Upper lobe of left lung (tissue), 6 donors: Measurements from ENCODE around the gene RIPOR2. TPM values are rescaled to one million over a fixed set of nuclear protein-coding genes. Genes with fewer than 3 reads are reported as not detected.

Source experiments
- ATAC-seq, 2 donors: fragments of 200-7000 bp; cut with Tn5 transposase; one replicate each; pipeline ENCODE4 v1.9.1; 2022; ENCODE audit warnings: mild to moderate bottlenecking in 2 of 2, moderate library complexity in 2 of 2; ENCODE audit not compliant: low FRiP score in 2 of 2
- DNase-seq, 2 donors: peaks; one replicate each; pipeline ENCODE4 v3.0.0-alpha.2; 2019 to 2020
- H3K27ac ChIP-seq, 4 donors: fragments of 200-600 bp; sonication (generic); one replicate each; pipeline ENCODE4 v1.5.1; 2016 to 2019
- H3K27me3 ChIP-seq, 4 donors: fragments of 200-600 bp; sonication (generic); one replicate each; pipeline ENCODE4 v1.5.1; 2017 to 2019
- H3K36me3 ChIP-seq, 4 donors: fragments of 200-600 bp; sonication (generic); one replicate each; pipeline ENCODE4 v1.5.1; 2016 to 2019
- H3K4me1 ChIP-seq, 4 donors: fragments of 200-600 bp; sonication (generic); one replicate each; pipeline ENCODE4 v1.5.1; 2018 to 2019
- H3K4me3 ChIP-seq, 4 donors: fragments of 200-600 bp; sonication (generic); one replicate each; pipeline ENCODE4 v1.5.1; 2017 to 2019; ENCODE audit warnings: mild to moderate bottlenecking in 2 of 4, moderate library complexity in 1 of 4
- H3K9me3 ChIP-seq, 4 donors: fragments of 200-600 bp; sonication (generic); one replicate each; pipeline ENCODE4 v1.5.1; 2018 to 2019
- CTCF ChIP-seq, 6 experiments: fragments of 450-650 bp in 4 of 6; fragments of 200-600 bp in 2 of 6; sonication (generic) in 2 of 6; IDR thresholded peaks; one replicate each; pipeline ENCODE4 v1.5.1; 2016 to 2019; ENCODE audit warnings: antibody characterized with exemption in 6 of 6
- EP300 ChIP-seq, 4 donors: sonication (generic); formaldehyde crosslinking; IDR thresholded peaks; one replicate each; pipeline ENCODE4 v1.5.1; 2017; ENCODE audit warnings: antibody characterized with exemption in 4 of 4, control low read depth in 2 of 4
- POLR2A ChIP-seq, 4 donors: fragments of 450-650 bp; IDR thresholded peaks; one replicate each; pipeline ENCODE4 v1.5.1; 2016 to 2017; ENCODE audit warnings: antibody characterized with exemption in 4 of 4, mild to moderate bottlenecking in 2 of 4
- POLR2AphosphoS5 ChIP-seq, 2 donors: sonication (generic); formaldehyde crosslinking; IDR thresholded peaks; one replicate each; pipeline ENCODE4 v1.5.1; 2017; ENCODE audit warnings: antibody characterized with exemption in 2 of 2
- WGBS, 2 donors: methylation state at CpG; one replicate each; pipeline ENCODE4 v1.1.5; 2017 to 2018; 5-methylcytosine and 5-hydroxymethylcytosine counted together
- total RNA-seq, 6 donors: library from RNA; depleted of rRNA in 4 of 6; stranded (reverse); fragments of >200 nt in 4 of 6; gene quantifications; one replicate each; pipeline versions ENCODE4 v1.1.0 to v1.2.1, GENCODE V29; 2016 to 2021
- donor health status: DM: no; HTN: no; CAD: no; lungs with moderate emphysema.
- donor health status: DM: no; HTN: yes; CAD: no; lungs with severe emphysema.

The RIPOR2 gene
- total RNA-seq, 6 donors from 2014 or later = 25.3 to 67.1 (median 48.3) TPM

- DNase-seq (no peak), ATAC-seq (no peak)
- WGBS, 2 donors = 85 to 97% methylated on average over 7 of the region's 7 CpGs
- Histone ChIP-seq H3K36me3 (no peaks in the 10 kb centered on the region), H3K27me3 (no peaks in the 10 kb centered on the region), H3K9me3 (no peaks in the 10 kb centered on the region), H3K27ac (no peak overlapping the region), H3K4me3 (no peak overlapping the region), H3K4me1 (peaks cover 7 to 11% (median 9%) of the 10 kb centered on the region in 4 donors)
- TF ChIP-seq POLR2A (IDR thresholded peaks at IDR 0.05) (no peak), CTCF (IDR thresholded peaks at IDR 0.05) (no peak), POLR2AphosphoS5 (IDR thresholded peaks at IDR 0.05) (no peak), EP300 (IDR thresholded peaks at IDR 0.05) (no peak)
Measured at GRCh38 chr6:24903681-24904080, 32.1 kb downstream of the RIPOR2 start.

- Histone ChIP-seq H3K4me3 (no peak overlapping the region), H3K27me3 (no peaks in the 10 kb centered on the region), H3K27ac (no peak overlapping the region), H3K4me1 (peaks cover 0 to 2% (median under 1%) of the 10 kb centered on the region in 4 donors), H3K36me3 (no peaks in the 10 kb centered on the region), H3K9me3 (no peaks in the 10 kb centered on the region)
- TF ChIP-seq POLR2AphosphoS5 (IDR thresholded peaks at IDR 0.05) (no peak), CTCF (IDR thresholded peaks at IDR 0.05) (no peak), EP300 (IDR thresholded peaks at IDR 0.05) (no peak), POLR2A (IDR thresholded peaks at IDR 0.05) (no peak)
- WGBS, 2 donors = 81 to 85% methylated on average over 1 of the region's 1 CpG
- no peak for DNase-seq
- no peak for ATAC-seq
Measured at GRCh38 chr6:24902782-24903181, 33.0 kb downstream of the RIPOR2 start.

- Histone ChIP-seq H3K4me3 (no peak overlapping the region), H3K9me3 (no peaks in the 10 kb centered on the region), H3K4me1 (no peaks in the 10 kb centered on the region), H3K27me3 (no peaks in the 10 kb centered on the region), H3K36me3 (no peaks in the 10 kb centered on the region), H3K27ac (no peak overlapping the region)
- TF ChIP-seq POLR2AphosphoS5 (IDR thresholded peaks at IDR 0.05) = no peak
- no peak for TF ChIP-seq EP300 (IDR thresholded peaks at IDR 0.05)
- TF ChIP-seq POLR2A (IDR thresholded peaks at IDR 0.05) = no peak
- TF ChIP-seq CTCF (IDR thresholded peaks at IDR 0.05) = no peak
- no peak for DNase-seq
- 82 to 84% methylated on average over 9 of the region's 9 CpGs for WGBS, 2 donors
- no peak for ATAC-seq
Measured at GRCh38 chr6:24901698-24902328, 33.9 kb downstream of the RIPOR2 start.

GRCh38 chr6:24900917-24901697 is 34.7 kb downstream of the RIPOR2 start:
- ATAC-seq = no peak
- H3K27ac ChIP-seq = no peak overlapping the region

More at GRCh38 chr6:24900917-24901697, 34.7 kb downstream of the RIPOR2 start:
- Histone ChIP-seq H3K36me3 (no peaks in the 10 kb centered on the region), H3K4me1 (no peaks in the 10 kb centered on the region), H3K9me3 (no peaks in the 10 kb centered on the region), H3K4me3 (no peak overlapping the region), H3K27me3 (no peaks in the 10 kb centered on the region)
- no peak for TF ChIP-seq EP300 (IDR thresholded peaks at IDR 0.05)
- no peak for TF ChIP-seq POLR2A (IDR thresholded peaks at IDR 0.05)
- no peak for TF ChIP-seq CTCF (IDR thresholded peaks at IDR 0.05)
- no peak for TF ChIP-seq POLR2AphosphoS5 (IDR thresholded peaks at IDR 0.05)
- 85 to 87% methylated on average over 6 of the region's 6 CpGs for WGBS, 2 donors
- DNase-seq = no peak
